WTC11 (cell line): ENCODE results near the gene GRM5. TPM values are rescaled to one million over a fixed set of nuclear protein-coding genes. Genes with fewer than 3 reads are reported as not detected.
A peak's percentile ranks its signal among the peaks of the same experiment; 100 is the strongest.
"Not testable (repeated sequence)": the region's sequence is repeated elsewhere in the genome, so short reads cannot be mapped to it uniquely, and the experiment has no call there.

Source experiments
- ATAC-seq: fragments of 200-7000 bp; cut with Tn5 transposase; 2 replicates; pipeline ENCODE4 v1.10.0; 2021; ENCODE audit warnings: mild to moderate bottlenecking, moderate library complexity
- CTCF ChIA-PET: fragments of 300-600 bp; sonication (Branson Sonifier 250); formaldehyde crosslinking; loops from one replicate; lab custom pipeline; 2021; ENCODE audit warnings: antibody characterized with exemption; lab: Charles Lee
- POLR2A ChIA-PET: fragments of 350-600 bp; sonication (Branson Sonifier 250); formaldehyde crosslinking; loops from one replicate; lab custom pipeline; 2021; ENCODE audit warnings: antibody characterized with exemption; lab: Charles Lee
- DNase-seq: peaks from one replicate; pipeline ENCODE4 v3.0.0; 2021; ENCODE audit warnings: low spot score
- H3K27ac Mint-ChIP-seq: 2 replicates; pipeline ENCODE4 v1.8.0; 2021; ENCODE audit warnings: mixed read lengths
- H3K27me3 Mint-ChIP-seq: 2 replicates; pipeline ENCODE4 v1.8.0; 2021; ENCODE audit warnings: low read depth, mild to moderate bottlenecking, moderate library complexity, mixed read lengths
- H3K36me3 Mint-ChIP-seq: 2 replicates; pipeline ENCODE4 v1.8.0; 2021; ENCODE audit warnings: mixed read lengths
- H3K4me1 Mint-ChIP-seq: 2 replicates; pipeline ENCODE4 v1.8.0; 2022; ENCODE audit warnings: mixed read lengths
- H3K4me3 Mint-ChIP-seq: 2 replicates; pipeline ENCODE4 v1.8.0; 2021; ENCODE audit warnings: mild to moderate bottlenecking, moderate library complexity, mixed read lengths
- H3K9me3 Mint-ChIP-seq: 2 replicates; pipeline ENCODE4 v1.8.0; 2021; ENCODE audit warnings: mixed read lengths
- AFF4 ChIP-seq: sonication (generic); formaldehyde crosslinking; IDR thresholded peaks from 2 replicates; pipeline ENCODE4 v1.8.1; 2023; ENCODE audit warnings: mild to moderate bottlenecking, missing genetic modification reagents, borderline replicate concordance
- ATF3 ChIP-seq: sonication (generic); formaldehyde crosslinking; conservative IDR thresholded peaks from 2 replicates; pipeline ENCODE4 v1.8.1; 2022; ENCODE audit warnings: mild to moderate bottlenecking, missing genetic modification reagents
- ETV6 ChIP-seq: sonication (generic); formaldehyde crosslinking; IDR thresholded peaks from 2 replicates; pipeline ENCODE4 v1.8.1; 2022; ENCODE audit warnings: mild to moderate bottlenecking, missing genetic modification reagents
- HMGA2 ChIP-seq: fragments of 250-450 bp; sonication (Bioruptor Pico); IDR thresholded peaks from 2 replicates; pipeline ENCODE4 v1.4.0; 2021; ENCODE audit warnings: mild to moderate bottlenecking, moderate library complexity
- MLX ChIP-seq: sonication (generic); formaldehyde crosslinking; IDR thresholded peaks from 2 replicates; pipeline ENCODE4 v1.8.1; 2023; ENCODE audit warnings: mild to moderate bottlenecking, missing genetic modification reagents, moderate library complexity
- NR3C1 ChIP-seq: sonication (generic); formaldehyde crosslinking; conservative IDR thresholded peaks from 2 replicates; pipeline ENCODE4 v1.8.1; 2023; ENCODE audit warnings: low read depth, mild to moderate bottlenecking, missing genetic modification reagents
- OVOL2 ChIP-seq: fragments of 250-450 bp; sonication (Bioruptor Pico); IDR thresholded peaks from 2 replicates; pipeline ENCODE4 v1.9.0; 2021; ENCODE audit warnings: mild to moderate bottlenecking, borderline replicate concordance
- TCF7 ChIP-seq: sonication (generic); formaldehyde crosslinking; IDR thresholded peaks from 2 replicates; pipeline ENCODE4 v1.8.0; 2022; ENCODE audit warnings: mild to moderate bottlenecking, low read depth, missing genetic modification reagents, moderate library complexity
- TEAD4 ChIP-seq: sonication (generic); formaldehyde crosslinking; IDR thresholded peaks from 2 replicates; pipeline ENCODE4 v1.8.0; 2022; ENCODE audit warnings: mild to moderate bottlenecking, missing genetic modification reagents
- TP53 ChIP-seq: sonication (generic); formaldehyde crosslinking; IDR thresholded peaks from 2 replicates; pipeline ENCODE4 v1.8.1; 2023; ENCODE audit warnings: mild to moderate bottlenecking, missing genetic modification reagents
- USF2 ChIP-seq: sonication (generic); formaldehyde crosslinking; IDR thresholded peaks from 2 replicates; pipeline ENCODE4 v1.8.1; 2023; ENCODE audit warnings: mild to moderate bottlenecking, missing genetic modification reagents, moderate library complexity
- ZNF232 ChIP-seq: sonication (generic); formaldehyde crosslinking; IDR thresholded peaks from 2 replicates; pipeline ENCODE4 v1.8.0; 2022; ENCODE audit warnings: mild to moderate bottlenecking, missing genetic modification reagents
- ZNF263 ChIP-seq: sonication (generic); formaldehyde crosslinking; IDR thresholded peaks from 2 replicates; pipeline ENCODE4 v1.8.1; 2022; ENCODE audit warnings: low read depth, mild to moderate bottlenecking, moderate library complexity, missing genetic modification reagents
- ZNF423 ChIP-seq: fragments of 250-450 bp; sonication (Bioruptor Pico); IDR thresholded peaks from 2 replicates; pipeline ENCODE4 v2.1.2; 2022; ENCODE audit warnings: mild to moderate bottlenecking, moderate library complexity
- ZNF512 ChIP-seq: sonication (generic); formaldehyde crosslinking; IDR thresholded peaks from 2 replicates; pipeline ENCODE4 v1.8.1; 2022; ENCODE audit warnings: missing genetic modification reagents, borderline replicate concordance
- ZNF671 ChIP-seq: fragments of 250-450 bp; sonication (Bioruptor Pico); IDR thresholded peaks from 2 replicates; pipeline ENCODE4 v1.8.0; 2021; ENCODE audit warnings: mild to moderate bottlenecking
- total RNA-seq: library from RNA; stranded (reverse); gene quantifications from 3 replicates; pipeline ENCODE4 v1.2.3, GENCODE V29; 2021

The GRM5 gene
- total RNA-seq, 1 experiment from 2014 or later, result 0.13 TPM

- Mint-ChIP-seq H3K9me3 (no peaks in the 10 kb centered on the region), H3K4me3 (peak overlapping the region; percentile 67), H3K27me3 (peaks cover 65% of the 10 kb centered on the region), H3K4me1 (peaks cover 26% of the 10 kb centered on the region), H3K27ac (no peak overlapping the region), H3K36me3 (no peaks in the 10 kb centered on the region)
- DNase-seq, result no peak
- ChIA-PET CTCF (no interaction called here), POLR2A (no interaction called here)
- TF ChIP-seq TCF7 (CRISPR knock-in tag) (no peak), MLX (CRISPR knock-in tag) (no peak), ZNF512 (no peak), ATF3 (CRISPR knock-in tag) (no peak)
- no peak for ATAC-seq
Measured at GRCh38 chr11:89065066-89065465, 716 bp downstream of the GRM5 start.

GRCh38 chr11:89063481-89063951, 2.3 kb downstream of the GRM5 start:
- H3K9me3 Mint-ChIP-seq, POLR2A ChIA-PET, H3K27ac Mint-ChIP-seq, H3K36me3 Mint-ChIP-seq: not testable (repeated sequence)
- CTCF ChIA-PET, result interaction anchor here (0.6 kb wide), 1 partner anchor 178 kb away, joined by 3 read pairs; no protein-coding TSS in a partner anchor
- Mint-ChIP-seq H3K4me1 (peaks cover 24% of the 10 kb centered on the region), H3K27me3 (peaks cover 65% of the 10 kb centered on the region), H3K4me3 (peak overlapping the region; percentile 68)
- ATAC-seq (peak; percentile 13), DNase-seq (peak; percentile 9)

- CTCF ChIA-PET, H3K27ac Mint-ChIP-seq, H3K36me3 Mint-ChIP-seq, POLR2A ChIA-PET, H3K9me3 Mint-ChIP-seq: not testable (repeated sequence)
- peaks cover 64% of the 10 kb centered on the region for H3K27me3 Mint-ChIP-seq
- peaks cover 24% of the 10 kb centered on the region for H3K4me1 Mint-ChIP-seq
- peak; percentile 45 for DNase-seq
- peak overlapping the region; percentile 68 for H3K4me3 Mint-ChIP-seq
- ATAC-seq, result peak; percentile 61
Measured at GRCh38 chr11:89062771-89063298, 2.9 kb downstream of the GRM5 start.

GRCh38 chr11:89061839-89062238, 3.9 kb downstream of the GRM5 start:
- H3K4me3 Mint-ChIP-seq, ATAC-seq, H3K27ac Mint-ChIP-seq, DNase-seq, POLR2A ChIA-PET, CTCF ChIA-PET, H3K36me3 Mint-ChIP-seq, H3K9me3 Mint-ChIP-seq: not testable (repeated sequence)
- Mint-ChIP-seq H3K4me1 (peaks cover 24% of the 10 kb centered on the region), H3K27me3 (peaks cover 54% of the 10 kb centered on the region)

- H3K27me3 Mint-ChIP-seq, POLR2A ChIA-PET, H3K4me3 Mint-ChIP-seq, H3K9me3 Mint-ChIP-seq, DNase-seq, H3K36me3 Mint-ChIP-seq, CTCF ChIA-PET, ATAC-seq, H3K27ac Mint-ChIP-seq, H3K4me1 Mint-ChIP-seq: not testable (repeated sequence)
Measured at GRCh38 chr11:89057406-89057805, 8.4 kb downstream of the GRM5 start.

- no peak for ATAC-seq
- no peaks in the 10 kb centered on the region for H3K4me1 Mint-ChIP-seq
- H3K36me3 Mint-ChIP-seq, result no peaks in the 10 kb centered on the region
- ChIA-PET CTCF (no interaction called here), POLR2A (no interaction called here)
- H3K9me3 Mint-ChIP-seq, result peaks cover 5% of the 10 kb centered on the region
- no peak overlapping the region for H3K27ac Mint-ChIP-seq
- no peak overlapping the region for H3K4me3 Mint-ChIP-seq
- H3K27me3 Mint-ChIP-seq, result no peaks in the 10 kb centered on the region
- no peak for DNase-seq
- TF ChIP-seq NR3C1 (CRISPR knock-in tag) (no peak), TP53 (no peak), ZNF423 (no peak), ZNF232 (no peak), ETV6 (no peak), HMGA2 (CRISPR knock-in tag) (no peak), USF2 (no peak), OVOL2 (no peak), ZNF671 (no peak), ZNF263 (no peak), AFF4 (CRISPR knock-in tag) (no peak), TEAD4 (CRISPR knock-in tag) (no peak), TCF7 (CRISPR knock-in tag) (no peak)
Measured at GRCh38 chr11:89052220-89052619, 13.6 kb downstream of the GRM5 start.
